Peyer's patch (tissue), 4 donors: ENCODE measurements around the gene NLGN1. TPM values are rescaled to one million over a fixed set of nuclear protein-coding genes. Genes with fewer than 3 reads are reported as not detected.
"Not testable (repeated sequence)": the region's sequence is repeated elsewhere in the genome, so short reads cannot be mapped to it uniquely, and the experiment has no call there.

ENCODE experiments used
- DNase-seq, 3 donors: peaks; one replicate each; pipeline ENCODE4 v3.0.0-alpha.2; 2017 to 2019
- H3K27ac ChIP-seq, 4 donors: fragments of 200-600 bp; sonication (generic); one replicate each; pipeline ENCODE4 v1.5.1; 2016 to 2019
- H3K27me3 ChIP-seq, 2 donors: fragments of 200-600 bp; sonication (generic); one replicate each; pipeline ENCODE4 v1.5.1; 2019
- H3K36me3 ChIP-seq, 3 donors: fragments of 200-600 bp; sonication (generic); one replicate each; pipeline ENCODE4 v1.5.1; 2016 to 2019
- H3K4me1 ChIP-seq, 4 donors: fragments of 200-600 bp; sonication (generic); one replicate each; pipeline ENCODE4 v1.5.1; 2016 to 2019
- H3K4me3 ChIP-seq, 4 donors: fragments of 200-600 bp; sonication (generic); 1 replicate in 3 of 4; 2 replicates in 1 of 4; pipeline ENCODE4 v1.5.1; 2016 to 2019; ENCODE audit warnings: mild to moderate bottlenecking in 1 of 4
- H3K9me3 ChIP-seq, 4 donors: fragments of 200-600 bp; sonication (generic); one replicate each; pipeline ENCODE4 v1.5.1; 2016 to 2019; ENCODE audit warnings: mild to moderate bottlenecking in 1 of 4
- CTCF ChIP-seq, 6 experiments: fragments of 450-650 bp in 4 of 6; fragments of 200-600 bp in 2 of 6; sonication (generic) in 1 of 6; IDR thresholded peaks; one replicate each; pipeline ENCODE4 v1.5.1; 2017 to 2019; ENCODE audit warnings: antibody characterized with exemption in 6 of 6, mild to moderate bottlenecking in 3 of 6, moderate library complexity in 1 of 6
- POLR2A ChIP-seq, 2 donors: fragments of 450-650 bp; IDR thresholded peaks; one replicate each; pipeline ENCODE4 v1.5.1; 2017; ENCODE audit warnings: antibody characterized with exemption in 2 of 2, mild to moderate bottlenecking in 2 of 2, moderate library complexity in 2 of 2
- total RNA-seq, 4 donors: library from RNA; depleted of rRNA; stranded (reverse); fragments of >200 nt; gene quantifications; one replicate each; pipeline ENCODE4 v1.1.0, GENCODE V29; 2016

NLGN1 gene
- total RNA-seq, 4 donors from 2014 or later = 0.18 to 3.3 (median 1.3) TPM

- no peaks in the 10 kb centered on the region for H3K4me1 ChIP-seq
These were observed 113.0 kb downstream of the NLGN1 start for GRCh38 chr3:173510565-173510964.

GRCh38 chr3:173513123-173513522, 115.6 kb downstream of the NLGN1 start:
- H3K36me3 ChIP-seq = no peaks in the 10 kb centered on the region
- TF ChIP-seq CTCF (IDR thresholded peaks at IDR 0.05) (no peak), POLR2A (IDR thresholded peaks at IDR 0.05) (no peak)

More at GRCh38 chr3:173510565-173510964, 113.0 kb downstream of the NLGN1 start:
- Histone ChIP-seq H3K9me3 (no peaks in the 10 kb centered on the region), H3K27me3 (no peaks in the 10 kb centered on the region), H3K36me3 (no peaks in the 10 kb centered on the region), H3K27ac (no peak overlapping the region), H3K4me3 (no peak overlapping the region)
- TF ChIP-seq CTCF (IDR thresholded peaks at IDR 0.05) = no peak
- TF ChIP-seq POLR2A (IDR thresholded peaks at IDR 0.05) = no peak
- DNase-seq = no peak

GRCh38 chr3:173529062-173529711, 131.6 kb downstream of the NLGN1 start:
- H3K27ac ChIP-seq = no peak overlapping the region
- no peaks in the 10 kb centered on the region for H3K36me3 ChIP-seq
- no peak for TF ChIP-seq POLR2A (IDR thresholded peaks at IDR 0.05)
- TF ChIP-seq CTCF (IDR thresholded peaks at IDR 0.05) = peak in 2 of 6 experiments; percentile 20 to 34
- no peak for DNase-seq
- H3K4me1 ChIP-seq = no peaks in the 10 kb centered on the region
- H3K4me3 ChIP-seq = no peak overlapping the region
- no peaks in the 10 kb centered on the region for H3K9me3 ChIP-seq
- H3K27me3 ChIP-seq = no peaks in the 10 kb centered on the region

More at GRCh38 chr3:173513123-173513522, 115.6 kb downstream of the NLGN1 start:
- H3K9me3 ChIP-seq = no peaks in the 10 kb centered on the region
- H3K4me1 ChIP-seq = no peaks in the 10 kb centered on the region
- no peak overlapping the region for H3K27ac ChIP-seq
- H3K27me3 ChIP-seq = no peaks in the 10 kb centered on the region
- DNase-seq = no peak
- no peak overlapping the region for H3K4me3 ChIP-seq

GRCh38 chr3:173531602-173532001, 134.1 kb downstream of the NLGN1 start:
- Histone ChIP-seq H3K4me1 (no peaks in the 10 kb centered on the region), H3K36me3 (no peaks in the 10 kb centered on the region), H3K9me3 (no peaks in the 10 kb centered on the region), H3K4me3 (no peak overlapping the region), H3K27me3 (no peaks in the 10 kb centered on the region), H3K27ac (no peak overlapping the region)
- DNase-seq = no peak
- TF ChIP-seq CTCF (IDR thresholded peaks at IDR 0.05) (no peak), POLR2A (IDR thresholded peaks at IDR 0.05) (no peak)

GRCh38 chr3:173538410-173538809, 140.9 kb downstream of the NLGN1 start:
- no peak for DNase-seq
- Histone ChIP-seq H3K4me1 (no peaks in the 10 kb centered on the region), H3K9me3 (no peaks in the 10 kb centered on the region), H3K27me3 (no peaks in the 10 kb centered on the region), H3K4me3 (no peak overlapping the region), H3K27ac (no peak overlapping the region), H3K36me3 (no peaks in the 10 kb centered on the region)
- TF ChIP-seq POLR2A (IDR thresholded peaks at IDR 0.05) = no peak
- TF ChIP-seq CTCF (IDR thresholded peaks at IDR 0.05) = no peak

- H3K4me3 ChIP-seq, DNase-seq, H3K9me3 ChIP-seq, H3K4me1 ChIP-seq, H3K27me3 ChIP-seq, H3K36me3 ChIP-seq, H3K27ac ChIP-seq: not testable (repeated sequence)
These were observed 148.0 kb downstream of the NLGN1 start for GRCh38 chr3:173545590-173545989.
